ENCODE data around the gene ATP4A. TPM values are rescaled to one million over a fixed set of nuclear protein-coding genes. Genes with fewer than 3 reads are reported as not detected.

The ATP4A gene
- total RNA-seq, 1 donor from 2014 or later = not detected

DNA sequence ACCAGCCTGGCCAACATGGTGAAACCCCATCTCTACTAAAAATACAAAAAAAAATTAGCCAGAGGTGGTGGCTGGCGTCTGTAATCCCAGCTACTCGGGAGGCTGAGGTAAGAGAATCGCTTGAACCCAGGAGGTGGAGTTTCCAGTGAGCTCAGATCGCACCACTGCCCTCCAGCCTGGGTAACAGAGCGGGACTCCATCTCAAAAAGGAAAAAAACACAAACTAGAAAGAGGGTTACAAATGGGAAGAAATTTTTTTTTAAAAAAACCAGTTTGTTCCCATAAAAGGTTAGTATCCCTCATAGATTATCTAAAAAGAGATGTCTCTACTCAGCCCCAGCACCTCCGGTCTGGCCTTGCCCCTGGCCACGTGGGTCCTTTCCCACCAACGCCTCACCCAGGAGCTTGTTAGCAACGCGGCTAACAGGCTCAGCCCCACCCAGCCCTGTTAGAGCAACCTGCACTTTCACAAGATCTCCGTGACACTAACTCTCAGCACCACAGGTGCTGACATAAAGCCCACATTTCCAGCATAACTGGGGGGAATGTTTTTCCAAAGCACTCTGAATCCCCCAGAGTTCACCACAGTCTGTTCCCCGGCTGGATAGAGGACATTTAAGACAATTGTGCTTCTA, 54.3 kb downstream of the ATP4A start:
- H3K4me3 Mint-ChIP-seq (ENCODE audit: unreplicated experiment) = peak overlapping the region; percentile 89
- Histone ChIP-seq H3K36me3 (ENCODE audit: insufficient read depth, low read length) (no peaks in the 10 kb centered on the region), H3K9me3 (ENCODE audit: insufficient read depth, low read depth, low read length) (no peaks in the 10 kb centered on the region), H4K20me1 (ENCODE audit: insufficient read depth, low read length) (no peaks in the 10 kb centered on the region), H2AFZ (ENCODE audit: low read depth, low read length) (no peak overlapping the region), H3K9ac (ENCODE audit: low read length) (no peak overlapping the region), H3K27ac (ENCODE audit: low read depth, low read length) (no peak overlapping the region), H3K4me1 (ENCODE audit: insufficient read depth, low read length) (no peaks in the 10 kb centered on the region), H3K4me2 (ENCODE audit: low read length) (no peak overlapping the region), H3K79me2 (ENCODE audit: insufficient read depth, low read length) (no peaks in the 10 kb centered on the region), H3K4me3 (ENCODE audit: insufficient read depth, low read depth, low read length) (no peak overlapping the region), H3K27me3 (ENCODE audit: insufficient read depth, low read length) (peaks cover 62% of the 10 kb centered on the region)
- H3K27me3 Mint-ChIP-seq (ENCODE audit: low read depth, unreplicated experiment) = peaks cover 11% of the 10 kb centered on the region
- H3K9me3 Mint-ChIP-seq (ENCODE audit: unreplicated experiment) = no peaks in the 10 kb centered on the region
- FAIRE-seq (no peak), DNase-seq (ENCODE audit: low read depth) (no peak)
- peaks cover 6% of the 10 kb centered on the region for H3K4me1 Mint-ChIP-seq (ENCODE audit: low read depth, unreplicated experiment)
- peaks cover 9% of the 10 kb centered on the region for H3K36me3 Mint-ChIP-seq (ENCODE audit: low read depth, unreplicated experiment)
- TF ChIP-seq EZH2 (IDR thresholded peaks at IDR 0.05; ENCODE audit: insufficient read depth, low read length) = no peak
- no peak for TF ChIP-seq CTCF (IDR thresholded peaks at IDR 0.05; ENCODE audit: insufficient read depth, low read depth, low read length)
- peak overlapping the region; percentile 82 for H3K27ac Mint-ChIP-seq (ENCODE audit: unreplicated experiment)

GRCh38 chr19:35508129-35508528, 55.3 kb downstream of the ATP4A start:
- Histone ChIP-seq H3K27ac (ENCODE audit: low read depth, low read length) (no peak overlapping the region), H3K9me3 (ENCODE audit: insufficient read depth, low read depth, low read length) (no peaks in the 10 kb centered on the region), H3K9ac (ENCODE audit: low read length) (no peak overlapping the region), H3K4me3 (ENCODE audit: insufficient read depth, low read depth, low read length) (no peak overlapping the region), H3K27me3 (ENCODE audit: insufficient read depth, low read length) (peaks cover 58% of the 10 kb centered on the region), H3K36me3 (ENCODE audit: insufficient read depth, low read length) (no peaks in the 10 kb centered on the region), H3K4me2 (ENCODE audit: low read length) (no peak overlapping the region), H4K20me1 (ENCODE audit: insufficient read depth, low read length) (no peaks in the 10 kb centered on the region), H2AFZ (ENCODE audit: low read depth, low read length) (no peak overlapping the region), H3K4me1 (ENCODE audit: insufficient read depth, low read length) (no peaks in the 10 kb centered on the region), H3K79me2 (ENCODE audit: insufficient read depth, low read length) (no peaks in the 10 kb centered on the region)
- no peak for FAIRE-seq
- TF ChIP-seq EZH2 (IDR thresholded peaks at IDR 0.05; ENCODE audit: insufficient read depth, low read length) (no peak), CTCF (IDR thresholded peaks at IDR 0.05; ENCODE audit: insufficient read depth, low read depth, low read length) (no peak)
- H3K27ac Mint-ChIP-seq (ENCODE audit: unreplicated experiment) = no peak overlapping the region
- H3K36me3 Mint-ChIP-seq (ENCODE audit: low read depth, unreplicated experiment) = peaks cover 10% of the 10 kb centered on the region
- H3K4me3 Mint-ChIP-seq (ENCODE audit: unreplicated experiment) = peak overlapping the region; percentile 89
- no peak for DNase-seq (ENCODE audit: low read depth)
- no peaks in the 10 kb centered on the region for H3K9me3 Mint-ChIP-seq (ENCODE audit: unreplicated experiment)
- H3K4me1 Mint-ChIP-seq (ENCODE audit: low read depth, unreplicated experiment) = peaks cover 6% of the 10 kb centered on the region
- peaks cover 10% of the 10 kb centered on the region for H3K27me3 Mint-ChIP-seq (ENCODE audit: low read depth, unreplicated experiment)

GRCh38 chr19:35507561-35507960, 55.9 kb downstream of the ATP4A start:
- no peaks in the 10 kb centered on the region for H3K9me3 ChIP-seq (ENCODE audit: insufficient read depth, low read depth, low read length)
- H3K27me3 ChIP-seq (ENCODE audit: insufficient read depth, low read length) = peaks cover 54% of the 10 kb centered on the region
- no peaks in the 10 kb centered on the region for H4K20me1 ChIP-seq (ENCODE audit: insufficient read depth, low read length)
- H3K4me1 ChIP-seq (ENCODE audit: insufficient read depth, low read length) = no peaks in the 10 kb centered on the region
- no peak for DNase-seq (ENCODE audit: low read depth)
- peaks cover 12% of the 10 kb centered on the region for H3K36me3 Mint-ChIP-seq (ENCODE audit: low read depth, unreplicated experiment)
- H3K27me3 Mint-ChIP-seq (ENCODE audit: low read depth, unreplicated experiment) = peaks cover 8% of the 10 kb centered on the region
- no peaks in the 10 kb centered on the region for H3K36me3 ChIP-seq (ENCODE audit: insufficient read depth, low read length)
- H3K4me1 Mint-ChIP-seq (ENCODE audit: low read depth, unreplicated experiment) = peaks cover 6% of the 10 kb centered on the region
- H3K9me3 Mint-ChIP-seq (ENCODE audit: unreplicated experiment) = no peaks in the 10 kb centered on the region
- no peak overlapping the region for H3K4me2 ChIP-seq (ENCODE audit: low read length)
- H3K9ac ChIP-seq (ENCODE audit: low read length) = no peak overlapping the region
- no peak overlapping the region for H3K4me3 ChIP-seq (ENCODE audit: insufficient read depth, low read depth, low read length)
- FAIRE-seq = no peak
- H3K27ac ChIP-seq (ENCODE audit: low read depth, low read length) = no peak overlapping the region
- no peak overlapping the region for H3K27ac Mint-ChIP-seq (ENCODE audit: unreplicated experiment)
- H2AFZ ChIP-seq (ENCODE audit: low read depth, low read length) = no peak overlapping the region
- TF ChIP-seq CTCF (IDR thresholded peaks at IDR 0.05; ENCODE audit: insufficient read depth, low read depth, low read length) = no peak
- H3K79me2 ChIP-seq (ENCODE audit: insufficient read depth, low read length) = no peaks in the 10 kb centered on the region
- H3K4me3 Mint-ChIP-seq (ENCODE audit: unreplicated experiment) = peak overlapping the region; percentile 8
